ENCODE results near the gene LIN54.
"Not testable (repeated sequence)": the region's sequence is repeated elsewhere in the genome, so short reads cannot be mapped to it uniquely, and the experiment has no call there.

LIN54 gene

GRCh38 chr4:83011689-83012199, 1.1 kb upstream of the LIN54 start:
- no peak for DNase-seq

GRCh38 chr4:83010111-83010521, 507 bp downstream of the LIN54 start:
- DNase-seq: no peak

DNA sequence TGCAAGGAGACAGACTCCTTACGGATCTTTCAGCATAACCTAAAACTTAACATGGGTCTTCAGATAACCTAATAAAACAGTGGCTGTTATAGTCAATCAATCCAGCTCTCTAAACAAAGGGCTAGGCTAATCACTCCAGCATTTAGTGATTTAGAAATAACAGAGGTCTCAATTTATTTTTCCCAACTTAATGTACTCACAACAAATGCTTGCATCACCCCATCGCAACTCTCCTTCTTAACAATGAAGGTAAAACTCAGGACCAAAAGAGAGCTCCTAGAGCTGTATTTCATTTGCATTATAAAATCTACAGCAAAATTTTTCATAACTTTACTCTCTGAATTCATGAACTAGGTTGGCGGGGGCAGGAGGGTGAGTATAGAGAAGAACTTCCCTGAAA, 1.1 kb downstream of the LIN54 start:
- DNase-seq: no peak

GRCh38 chr4:83003044-83003791, 7.4 kb downstream of the LIN54 start:
- not testable (repeated sequence) for DNase-seq

- DNase-seq: no peak
These were observed 8.3 kb downstream of the LIN54 start for GRCh38 chr4:83002329-83002728.

- DNase-seq: no peak
These were observed 11.7 kb downstream of the LIN54 start for GRCh38 chr4:82998898-82999297.

GRCh38 chr4:82994834-82995233, 15.8 kb downstream of the LIN54 start:
- DNase-seq: no peak

DNA sequence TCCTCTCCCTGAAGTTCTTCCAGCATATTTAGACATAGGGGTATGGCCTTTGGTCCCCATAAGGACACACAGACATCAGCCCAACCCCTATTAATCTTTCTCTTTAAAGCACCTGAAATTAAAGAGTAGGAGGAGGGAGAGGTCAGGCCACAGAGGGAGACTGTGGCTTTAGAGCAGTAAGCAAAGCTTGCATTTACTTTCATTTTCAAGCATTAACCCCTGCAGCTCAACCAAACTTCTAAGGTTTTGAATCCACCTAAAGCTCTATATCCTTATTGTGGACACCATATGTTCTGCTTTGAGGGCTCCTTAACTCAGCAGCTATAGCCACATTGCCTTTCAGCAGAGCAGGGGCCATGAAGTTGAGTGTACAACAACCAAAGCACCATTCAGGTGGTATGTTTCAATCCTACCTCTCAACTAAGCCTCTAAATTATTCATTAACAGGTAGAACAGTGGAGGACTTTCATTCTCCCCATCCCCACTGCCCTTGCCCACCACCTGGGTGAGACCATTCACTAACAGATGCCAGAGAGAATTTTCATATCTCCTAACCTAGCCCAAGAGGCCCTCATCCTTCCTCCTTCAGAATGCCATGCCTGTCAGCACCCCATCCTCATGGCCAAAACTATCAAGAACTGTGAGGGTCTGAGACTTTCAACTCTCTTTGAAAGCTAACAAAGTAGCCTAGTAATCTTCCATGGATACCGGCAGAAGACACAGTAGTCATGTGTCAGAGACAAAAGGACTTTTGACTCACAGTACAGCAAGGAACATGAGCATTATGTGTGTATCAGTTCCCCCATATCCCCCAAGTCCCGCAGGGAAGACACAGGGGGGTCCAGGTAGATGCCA, 20.8 kb downstream of the LIN54 start:
- DNase-seq: no peak

- no peak for DNase-seq
These were observed 22.2 kb downstream of the LIN54 start for GRCh38 chr4:82988323-82988832.

- not testable (repeated sequence) for DNase-seq
These were observed 23.1 kb downstream of the LIN54 start for GRCh38 chr4:82987519-82987918.

- DNase-seq: peak; percentile 14
These were observed 26.2 kb downstream of the LIN54 start for GRCh38 chr4:82984459-82984858.

DNA sequence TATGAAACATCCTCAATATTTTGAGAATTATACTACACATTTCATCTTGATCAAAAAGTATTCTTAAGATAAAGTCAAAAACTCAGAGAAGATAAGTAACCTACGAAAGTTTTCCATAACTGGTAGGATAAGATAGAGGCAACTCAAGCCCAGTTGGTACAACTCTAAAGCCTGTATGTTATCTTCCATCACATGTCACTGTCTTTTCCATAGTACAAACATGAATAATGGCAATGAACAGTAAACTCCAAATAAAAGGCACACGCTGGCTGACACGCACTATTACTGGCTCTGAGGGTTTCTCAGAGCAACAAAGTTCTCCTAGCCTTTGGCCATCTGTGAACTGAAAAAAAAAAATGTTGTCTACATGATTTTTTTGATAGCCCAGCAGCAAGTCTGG, 27.2 kb downstream of the LIN54 start:
- no peak for DNase-seq

DNA sequence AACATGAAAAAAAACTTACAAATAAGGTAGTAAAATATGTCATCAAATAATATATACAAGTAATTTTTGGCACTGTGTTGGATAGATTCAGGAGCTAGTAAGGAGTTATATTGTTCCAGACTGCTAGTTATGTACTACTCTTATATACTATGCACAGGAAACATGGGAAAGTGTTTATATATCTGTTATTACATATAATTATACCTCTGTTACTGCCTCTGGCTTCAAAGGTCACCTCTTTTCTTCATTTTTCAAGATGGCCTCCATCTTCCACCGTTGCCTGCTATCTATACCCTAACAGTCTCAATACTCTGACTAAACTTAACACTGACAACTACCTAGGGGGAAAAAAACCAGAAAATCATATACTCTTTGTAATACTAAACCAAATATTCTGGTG, 29.5 kb downstream of the LIN54 start:
- DNase-seq: no peak

DNA sequence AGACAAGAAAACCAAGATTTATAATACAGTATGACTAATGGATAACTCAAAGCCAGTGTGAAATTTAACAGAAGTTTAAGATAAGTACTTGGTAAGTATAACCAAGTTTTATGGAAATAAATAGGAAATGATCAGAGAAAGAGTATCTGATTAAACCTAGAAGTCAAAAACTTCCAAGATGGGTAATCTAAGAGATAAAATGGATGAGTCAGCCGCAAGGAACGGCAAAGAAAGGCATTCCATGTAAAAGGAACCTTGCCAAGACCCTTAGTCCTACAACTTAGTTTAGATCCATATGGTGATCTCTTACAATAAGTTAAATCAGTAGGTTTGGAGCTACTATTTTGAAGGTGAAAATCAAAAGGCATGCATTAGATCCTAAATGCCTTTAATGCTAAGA, 34.8 kb downstream of the LIN54 start:
- DNase-seq: no peak

GRCh38 chr4:82969414-82969813, 41.2 kb downstream of the LIN54 start:
- DNase-seq: no peak

GRCh38 chr4:82968972-82969371, 41.7 kb downstream of the LIN54 start:
- no peak for DNase-seq

DNA sequence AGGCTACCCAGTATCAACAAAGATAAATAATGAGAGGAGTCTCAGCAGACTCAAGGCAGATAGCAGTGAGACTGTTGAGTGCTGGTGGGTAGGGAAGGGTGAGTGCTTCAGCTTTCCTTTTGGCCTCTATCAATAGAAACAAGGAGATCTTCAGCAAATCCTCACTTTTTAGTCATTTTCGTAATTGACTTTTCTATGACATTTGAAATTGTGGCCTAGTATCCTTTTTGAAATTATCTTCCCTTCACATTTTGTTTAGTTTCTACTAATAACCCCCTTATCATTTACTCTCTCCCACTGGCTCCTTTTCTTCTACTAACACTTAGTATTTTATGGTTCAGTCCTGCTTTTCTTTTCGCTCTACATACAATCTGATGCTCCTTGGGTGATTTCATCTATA, 44.9 kb downstream of the LIN54 start:
- no peak for DNase-seq

DNA sequence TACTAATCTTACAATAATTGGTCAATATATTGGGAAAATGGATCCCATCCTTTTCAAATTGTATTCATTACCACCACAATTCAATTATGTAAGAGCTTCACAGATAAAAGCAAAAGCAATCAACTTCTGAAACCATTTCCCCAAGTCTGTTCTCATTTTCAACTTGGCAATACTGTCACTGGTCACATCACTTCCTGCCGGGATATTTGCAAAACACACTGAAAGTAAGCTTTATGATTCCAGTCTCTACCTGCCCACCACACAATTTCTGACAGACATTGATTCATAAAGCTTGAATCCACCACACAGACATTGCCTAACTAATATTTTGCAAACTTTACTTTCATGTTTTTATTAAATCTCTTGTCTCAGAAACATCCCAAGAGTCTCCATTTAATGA, 53.6 kb downstream of the LIN54 start:
- no peak for DNase-seq

DNA sequence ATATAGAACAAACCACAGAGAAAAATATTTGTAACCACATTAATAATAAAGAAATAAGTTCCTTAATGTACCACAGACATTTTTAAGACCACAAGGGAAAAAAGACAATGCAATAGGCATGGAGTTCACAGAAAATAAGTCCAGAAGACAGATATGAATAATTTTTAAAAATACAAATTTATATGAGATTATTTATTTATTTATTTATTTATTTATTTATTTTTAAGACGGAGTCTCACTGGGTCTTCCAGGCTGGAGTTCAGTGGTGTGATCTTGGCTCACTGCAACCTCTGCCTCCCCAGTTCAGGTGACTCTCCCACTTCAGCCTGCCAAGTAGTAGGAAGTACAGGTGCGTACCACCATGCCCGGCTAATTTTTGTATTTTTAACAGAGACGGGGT, 56.4 kb downstream of the LIN54 start:
- DNase-seq: no peak

DNA sequence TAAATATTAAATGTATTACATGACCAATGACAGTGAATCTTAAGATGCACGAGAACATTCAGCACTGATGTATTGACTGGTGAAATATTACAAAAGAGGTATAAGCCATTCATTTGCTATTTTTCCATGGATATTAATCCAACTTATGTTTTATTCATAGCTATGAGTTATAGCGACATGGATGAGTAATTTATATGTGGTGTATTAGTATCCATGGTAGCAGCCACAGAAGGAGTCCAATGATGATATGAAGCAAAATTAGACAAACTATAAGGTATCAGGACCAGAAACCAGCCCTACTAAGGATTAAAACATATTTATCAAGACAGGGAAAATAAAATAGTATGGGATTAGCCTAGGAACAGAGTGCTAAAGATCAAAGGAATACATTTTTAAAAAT, 59.4 kb downstream of the LIN54 start:
- DNase-seq: no peak

- no peak for DNase-seq
These were observed 61.9 kb downstream of the LIN54 start for GRCh38 chr4:82948647-82949204.

- no peak for DNase-seq
These were observed 63.1 kb downstream of the LIN54 start for GRCh38 chr4:82947498-82947897.

- DNase-seq: no peak
These were observed 71.2 kb downstream of the LIN54 start for GRCh38 chr4:82939414-82939813.

DNA sequence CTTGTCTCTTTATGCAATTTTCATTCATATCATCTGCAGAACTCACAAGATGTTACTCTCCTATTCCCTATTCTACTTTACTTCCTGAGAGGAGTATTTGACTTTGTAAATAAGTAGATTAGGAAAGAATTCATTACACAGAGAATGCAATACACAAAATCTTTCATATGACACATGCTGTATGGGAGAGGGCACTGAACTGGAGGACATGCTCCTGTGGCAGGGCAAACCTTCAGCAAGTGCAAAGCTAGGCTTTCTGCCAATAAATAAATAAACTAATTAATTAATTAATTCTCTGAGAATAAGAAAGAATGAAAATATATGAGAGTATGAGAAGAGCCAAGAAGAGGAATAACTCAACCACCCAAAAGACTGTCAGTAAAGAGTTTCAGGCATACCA, 76.2 kb downstream of the LIN54 start:
- DNase-seq: no peak

All from DMS 273 treated with DMSO at 0.1 percent for 48 hours (cell line).